WTC11 (cell line): ENCODE results near the gene C3orf22.

Experiments used
- CREB1 ChIP-seq: sonication (generic); formaldehyde crosslinking; IDR thresholded peaks from 2 replicates; pipeline ENCODE4 v1.8.0; 2023; ENCODE audit warnings: mild to moderate bottlenecking, missing genetic modification reagents
- ESRRA ChIP-seq: sonication (generic); formaldehyde crosslinking; IDR thresholded peaks from 2 replicates; pipeline ENCODE4 v1.8.1; 2022; ENCODE audit warnings: mild to moderate bottlenecking, missing genetic modification reagents, borderline replicate concordance
- SP1 ChIP-seq: sonication (generic); formaldehyde crosslinking; conservative IDR thresholded peaks from 2 replicates; pipeline ENCODE4 v1.8.1; 2022; ENCODE audit warnings: missing genetic modification reagents

- TF ChIP-seq CREB1 (CRISPR knock-in tag), result no peak
- no peak for TF ChIP-seq SP1 (CRISPR knock-in tag)
- no peak for TF ChIP-seq ESRRA (CRISPR knock-in tag)
Observed at GRCh38 chr3:126516936-126517290, 41.8 kb downstream of the C3orf22 start.
